Fibroblast of lung (primary cell): ENCODE results near the gene STARD10. TPM values are rescaled to one million over a fixed set of nuclear protein-coding genes. Genes with fewer than 3 reads are reported as not detected.

Experiments used
- DNase-seq, 2 donors: peaks; one replicate each; pipeline versions ENCODE4 v3.0.0 to v3.0.0-alpha.2; 2010; ENCODE audit warnings: low read depth in 2 of 2
- H2AFZ ChIP-seq: 2 replicates; pipeline ENCODE4 v1.5.1; 2012; ENCODE audit warnings: low read length, control low read depth, inconsistent platforms
- H3K27ac ChIP-seq: 2 replicates; pipeline ENCODE4 v1.5.1; 2011; ENCODE audit warnings: low read length, control low read depth; ENCODE audit not compliant: insufficient read depth
- H3K27me3 ChIP-seq: 2 replicates; pipeline ENCODE4 v1.5.1; 2011; ENCODE audit warnings: mild to moderate bottlenecking, low read length; ENCODE audit not compliant: control insufficient read depth, insufficient read depth
- H3K36me3 ChIP-seq: 2 replicates; pipeline ENCODE4 v1.5.1; 2011; ENCODE audit warnings: low read length; ENCODE audit not compliant: control insufficient read depth, insufficient read depth
- H3K4me1 ChIP-seq: 2 replicates; pipeline ENCODE4 v1.5.1; 2011; ENCODE audit warnings: low read length; ENCODE audit not compliant: control insufficient read depth, insufficient read depth; ENCODE audit errors: extremely low read depth
- H3K4me2 ChIP-seq: 2 replicates; pipeline ENCODE4 v1.5.1; 2011; ENCODE audit warnings: low read length, control low read depth; ENCODE audit not compliant: insufficient read depth; ENCODE audit errors: extremely low read depth
- H3K4me3 ChIP-seq, 4 experiments: fragments of 200-600 bp in 1 of 4; sonication (generic) in 1 of 4; replicated peaks in 1 of 4; 2 replicates each; pipeline ENCODE4 v1.5.1; 2011 to 2016; ENCODE audit warnings: low read length in 4 of 4, low read depth in 3 of 4, mild to moderate bottlenecking in 3 of 4, control low read depth in 2 of 4, inconsistent platforms in 1 of 4, mixed read lengths in 1 of 4; ENCODE audit not compliant: insufficient read depth in 1 of 4; ENCODE audit errors: control extremely low read depth in 1 of 4
- H3K79me2 ChIP-seq: 2 replicates; pipeline ENCODE4 v1.5.1; 2012; ENCODE audit warnings: mild to moderate bottlenecking, low read length, inconsistent platforms; ENCODE audit not compliant: control insufficient read depth, insufficient read depth
- H3K9ac ChIP-seq: 2 replicates; pipeline ENCODE4 v1.5.1; 2011; ENCODE audit warnings: mild to moderate bottlenecking, low read length, control low read depth; ENCODE audit not compliant: insufficient read depth
- H3K9me3 ChIP-seq: 2 replicates; pipeline ENCODE4 v1.5.1; 2012; ENCODE audit warnings: low read depth, low read length; ENCODE audit not compliant: control insufficient read depth, insufficient read depth
- H4K20me1 ChIP-seq: 2 replicates; pipeline ENCODE4 v1.5.1; 2011; ENCODE audit warnings: low read length; ENCODE audit not compliant: control insufficient read depth, insufficient read depth; ENCODE audit errors: extremely low read depth
- CTCF ChIP-seq, 2 donors: IDR thresholded peaks in 1 of 2; conservative IDR thresholded peaks in 1 of 2; 1 replicate in 1 of 2; 2 replicates in 1 of 2; pipeline ENCODE4 v1.5.1; 2011 to 2012; ENCODE audit warnings: low read length in 2 of 2, control low read depth in 1 of 2, inconsistent platforms in 1 of 2, low read depth in 1 of 2, mild to moderate bottlenecking in 1 of 2
- EZH2 ChIP-seq: IDR thresholded peaks from 2 replicates; pipeline ENCODE4 v1.5.1; 2012; ENCODE audit warnings: low read length, control low read depth, mild to moderate bottlenecking; ENCODE audit errors: missing control alignments
- polyA plus RNA-seq, 2 donors: library from polyadenylated mRNA; depleted of rRNA in 1 of 2; stranded (reverse) in 1 of 2; unstranded in 1 of 2; fragments of >200 nt; gene quantifications; 2 replicates each; pipeline ENCODE4 v1.2.1, GENCODE V29; 2011 to 2012; ENCODE audit warnings: missing spikeins in 1 of 2
- total RNA-seq: library from RNA; depleted of rRNA; stranded (reverse); fragments of >200 nt; gene quantifications from 2 replicates; pipeline ENCODE4 v1.2.1, GENCODE V29; 2014

Gene STARD10
- total and polyA plus RNA-seq, 2 donors (not counting 1 experiment from before 2014, with no cell fraction given): 20.7 to 32.0 TPM

GRCh38 chr11:72773291-72773690 lies 20.6 kb downstream of the STARD10 start:
- Histone ChIP-seq H3K36me3 (no peaks in the 10 kb centered on the region), H3K4me1 (peaks cover 19% of the 10 kb centered on the region), H3K4me2 (peak overlapping the region; percentile 66), H3K27ac (peak overlapping the region; percentile 58), H2AFZ (no peak overlapping the region), H3K27me3 (no peaks in the 10 kb centered on the region), H3K4me3 (no peak overlapping the region), H3K9ac (no peak overlapping the region), H3K9me3 (no peaks in the 10 kb centered on the region), H4K20me1 (no peaks in the 10 kb centered on the region), H3K79me2 (no peaks in the 10 kb centered on the region)
- DNase-seq: peak; percentile 83 to 92
- TF ChIP-seq CTCF (conservative IDR thresholded peaks at IDR 0.05 in 1 of 2, IDR thresholded peaks at IDR 0.05 in 1 of 2; ENCODE audit: low read depth in 1 of 2, low read length in 2 of 2): no peak
- no peak for TF ChIP-seq EZH2

- H4K20me1 ChIP-seq: no peaks in the 10 kb centered on the region
- no peak overlapping the region for H3K27ac ChIP-seq
- H3K9me3 ChIP-seq: no peaks in the 10 kb centered on the region
- H3K4me2 ChIP-seq: no peak overlapping the region
- H3K4me3 ChIP-seq: no peak overlapping the region
- no peaks in the 10 kb centered on the region for H3K36me3 ChIP-seq
- no peaks in the 10 kb centered on the region for H3K79me2 ChIP-seq
- H2AFZ ChIP-seq: no peak overlapping the region
- no peak for DNase-seq
- no peak for TF ChIP-seq EZH2
- no peak for TF ChIP-seq CTCF (conservative IDR thresholded peaks at IDR 0.05 in 1 of 2, IDR thresholded peaks at IDR 0.05 in 1 of 2; ENCODE audit: low read depth in 1 of 2, low read length in 2 of 2)
- no peak overlapping the region for H3K9ac ChIP-seq
- no peaks in the 10 kb centered on the region for H3K27me3 ChIP-seq
- H3K4me1 ChIP-seq: peaks cover 19% of the 10 kb centered on the region
These were observed 21.8 kb downstream of the STARD10 start for GRCh38 chr11:72772059-72772458.

- no peaks in the 10 kb centered on the region for H3K79me2 ChIP-seq
- no peaks in the 10 kb centered on the region for H4K20me1 ChIP-seq
- H3K9ac ChIP-seq: no peak overlapping the region
- DNase-seq: peak; percentile 50 to 75
- no peak overlapping the region for H2AFZ ChIP-seq
- H3K4me1 ChIP-seq: peaks cover 19% of the 10 kb centered on the region
- TF ChIP-seq CTCF (conservative IDR thresholded peaks at IDR 0.05 in 1 of 2, IDR thresholded peaks at IDR 0.05 in 1 of 2; ENCODE audit: low read depth in 1 of 2, low read length in 2 of 2) (no peak), EZH2 (no peak)
- H3K27me3 ChIP-seq: no peaks in the 10 kb centered on the region
- no peaks in the 10 kb centered on the region for H3K36me3 ChIP-seq
- no peak overlapping the region for H3K27ac ChIP-seq
- no peak overlapping the region for H3K4me3 ChIP-seq
- H3K9me3 ChIP-seq: no peaks in the 10 kb centered on the region
- no peak overlapping the region for H3K4me2 ChIP-seq
These were observed 22.3 kb downstream of the STARD10 start for GRCh38 chr11:72771507-72771906.
